UCSD-AML1 (cell line): ENCODE measurements around the gene DTHD1.

Source experiments
- DNase-seq: peaks from one replicate; lab custom pipeline; 2025; ENCODE audit not compliant: unreplicated experiment; lab: John Stamatoyannopoulos, UW

The DTHD1 gene

GRCh38 chr4:36312511-36312910 lies 31.1 kb downstream of the DTHD1 start:
- peak; percentile 6 for DNase-seq

GRCh38 chr4:36313301-36313700 lies 31.9 kb downstream of the DTHD1 start:
- no peak for DNase-seq

- DNase-seq: no peak
These were observed 32.3 kb downstream of the DTHD1 start for GRCh38 chr4:36313703-36314102.

GRCh38 chr4:36316607-36317006 lies 35.2 kb downstream of the DTHD1 start:
- DNase-seq: no peak

DNA sequence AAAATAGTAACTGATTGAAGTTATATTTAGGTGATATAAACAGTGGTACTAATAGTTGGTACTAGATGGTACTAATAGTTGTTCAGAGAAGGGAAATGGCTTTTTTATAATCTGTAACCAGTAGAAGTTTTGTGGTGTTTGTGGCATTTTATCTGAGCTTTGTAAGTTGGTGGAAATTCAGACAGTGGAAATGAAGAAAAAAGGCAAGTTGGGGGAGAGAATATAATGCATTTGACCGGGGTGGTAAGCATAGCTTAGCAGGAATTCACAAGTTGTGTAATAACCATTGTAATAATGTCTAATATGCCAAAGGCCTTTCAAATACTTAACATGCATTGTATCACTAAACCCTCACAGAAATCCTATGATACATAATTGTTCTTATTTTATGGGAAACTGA lies 36.3 kb downstream of the DTHD1 start:
- DNase-seq: no peak

DNA sequence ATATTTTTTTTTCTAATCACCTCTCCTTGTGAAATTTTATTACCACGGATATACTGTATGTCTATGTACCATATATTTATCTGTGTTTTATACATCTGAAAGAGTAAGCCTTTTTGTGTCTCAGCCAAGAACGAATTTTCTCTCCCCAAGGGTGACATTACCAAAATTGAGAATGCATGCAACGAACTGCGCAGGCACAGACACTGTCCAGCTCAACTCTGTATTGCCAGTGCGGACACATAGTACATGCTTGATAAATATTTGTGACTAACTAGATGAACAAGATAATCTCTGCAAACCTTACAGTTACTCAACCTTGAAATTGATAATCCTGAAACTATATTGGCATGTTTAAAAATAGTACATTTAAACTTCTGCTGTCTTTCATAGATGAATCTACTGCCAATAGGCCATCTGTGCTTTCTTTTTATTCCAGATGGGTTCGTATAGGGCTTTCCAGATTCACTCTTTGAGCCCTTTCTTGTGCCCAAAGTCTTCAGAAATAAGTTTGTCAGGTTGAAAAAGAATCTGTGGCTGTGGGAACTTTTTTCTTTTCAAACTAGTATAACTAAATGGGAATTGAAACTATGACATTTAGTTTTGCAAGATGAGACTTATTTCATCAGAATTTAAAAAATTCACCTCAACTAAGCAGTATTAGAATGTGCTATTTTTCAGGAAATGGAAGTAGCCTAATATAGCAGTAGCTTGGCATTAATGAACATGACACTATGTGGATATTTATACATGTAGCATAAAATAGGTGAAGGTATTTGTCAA lies 38.9 kb downstream of the DTHD1 start:
- DNase-seq: no peak

- DNase-seq: peak; percentile 5
These were observed 39.8 kb downstream of the DTHD1 start for GRCh38 chr4:36321176-36321575.

- DNase-seq: peak; percentile 27
These were observed 41.5 kb downstream of the DTHD1 start for GRCh38 chr4:36322921-36323354.

DNA sequence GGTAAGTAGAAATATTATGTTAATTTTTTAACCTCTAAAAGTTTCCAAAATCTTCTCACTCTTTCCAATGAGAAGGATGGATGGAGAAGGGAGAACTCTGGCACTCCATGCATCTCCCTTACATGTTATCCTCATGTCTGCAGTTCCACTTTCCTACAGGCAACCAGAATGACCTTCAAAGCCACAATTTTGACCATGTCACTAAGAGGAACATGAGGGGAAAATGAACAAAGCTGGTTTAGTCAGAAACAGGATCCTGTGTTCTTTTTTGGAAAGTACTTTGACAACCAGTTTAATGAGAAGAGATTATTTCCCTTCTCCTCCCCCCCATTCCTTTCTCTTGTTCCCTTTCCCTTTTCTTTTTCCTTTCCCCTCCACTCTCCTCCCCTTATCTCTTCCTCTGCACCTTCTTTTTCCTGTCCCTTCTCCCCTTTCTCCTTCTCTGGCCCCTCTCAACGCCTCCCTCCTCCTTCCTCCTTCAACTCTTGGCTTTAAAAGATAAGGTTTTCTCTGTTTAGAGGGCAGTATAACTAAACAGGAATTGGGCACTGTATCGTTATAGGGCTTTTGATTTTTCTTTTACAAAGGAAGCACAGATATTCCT lies 42.5 kb downstream of the DTHD1 start:
- DNase-seq: peak; percentile 7

DNA sequence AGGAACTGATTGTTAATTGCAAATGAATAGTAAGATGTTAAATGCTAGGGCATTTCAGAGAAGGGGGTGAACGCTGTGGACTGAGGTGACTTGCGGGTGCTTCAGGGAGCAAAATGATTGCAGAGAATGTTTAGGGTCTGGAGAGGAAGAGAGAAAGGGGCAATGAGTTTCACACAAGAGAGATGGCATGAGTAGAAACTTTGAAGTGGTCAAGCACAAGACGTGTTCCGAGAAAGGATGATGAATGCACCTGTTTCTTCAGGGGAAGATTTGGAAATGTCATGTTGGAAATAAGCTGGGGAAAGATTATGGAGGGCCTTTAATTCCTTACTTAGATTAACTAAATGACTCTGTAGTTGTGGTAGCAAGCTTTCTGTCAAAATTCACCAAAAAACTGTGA lies 43.4 kb downstream of the DTHD1 start:
- DNase-seq: no peak

- DNase-seq: no peak
These were observed 44.1 kb downstream of the DTHD1 start for GRCh38 chr4:36325499-36325898.

GRCh38 chr4:36325926-36326325 lies 44.5 kb downstream of the DTHD1 start:
- DNase-seq: no peak

DNA sequence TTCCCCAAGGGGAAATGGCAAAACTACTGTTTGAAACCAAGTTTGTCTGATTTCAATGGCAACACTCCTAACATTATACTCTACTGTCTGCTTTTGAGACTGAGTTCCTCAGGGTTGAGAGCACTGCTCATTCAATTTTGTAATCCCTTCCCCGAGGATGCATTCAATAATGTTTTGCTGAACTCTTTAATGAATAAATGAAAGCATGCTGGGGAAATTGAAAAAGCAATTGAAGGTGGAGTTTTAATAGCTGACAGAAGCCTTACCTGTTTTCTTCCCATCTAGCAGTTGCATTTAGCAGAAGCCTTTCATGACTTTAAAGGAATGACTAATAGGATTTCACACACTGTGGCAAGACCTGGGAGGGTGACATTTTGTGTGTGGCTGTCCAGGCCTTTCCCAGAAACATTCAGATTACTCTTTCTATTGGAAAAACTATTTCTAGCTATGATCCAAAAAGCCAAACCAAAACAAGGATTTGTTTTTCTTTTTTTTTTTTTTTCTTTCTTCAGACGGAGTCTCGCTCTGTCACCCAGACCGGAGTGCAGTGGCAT lies 45.1 kb downstream of the DTHD1 start:
- DNase-seq: no peak

- no peak for DNase-seq
These were observed 46.0 kb downstream of the DTHD1 start for GRCh38 chr4:36327400-36327799.

GRCh38 chr4:36328130-36328529 lies 46.7 kb downstream of the DTHD1 start:
- DNase-seq: peak; percentile 5

DNA sequence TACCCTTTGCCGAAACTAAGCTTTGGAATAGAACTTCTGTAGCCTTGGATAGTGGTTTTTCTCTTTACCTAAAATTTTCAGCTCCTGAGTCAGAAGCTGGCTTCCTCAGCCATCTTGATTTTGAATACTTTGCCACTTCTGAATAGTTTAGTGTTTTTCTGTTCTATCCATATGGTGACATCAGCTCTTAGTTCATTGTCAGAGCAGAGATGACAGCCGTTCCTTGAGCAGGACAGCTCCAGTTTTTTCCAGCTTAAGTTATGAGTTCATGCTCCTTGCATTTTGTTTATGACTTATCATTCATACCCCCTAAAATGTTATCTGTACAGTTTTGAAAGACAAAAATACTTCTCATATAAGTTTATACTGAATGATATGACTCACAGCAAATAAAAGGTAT lies 47.8 kb downstream of the DTHD1 start:
- DNase-seq: no peak

DNA sequence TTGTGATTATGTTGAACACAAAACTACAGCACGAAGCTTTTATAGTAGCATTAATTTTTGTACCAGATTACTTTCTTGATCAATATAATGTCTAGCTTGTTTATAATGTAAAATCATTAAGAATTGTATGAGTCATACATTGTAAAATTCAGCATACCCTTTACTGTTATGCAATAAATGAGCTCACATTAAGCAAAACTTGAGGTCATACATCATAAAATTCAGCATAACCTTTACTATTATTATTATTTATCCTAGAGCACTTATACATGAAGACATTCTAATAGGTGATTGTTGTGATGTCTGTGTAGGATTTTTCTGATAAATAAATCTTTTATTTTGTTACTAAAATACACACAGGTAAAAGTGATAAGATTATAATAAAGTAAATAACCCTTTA lies 49.4 kb downstream of the DTHD1 start:
- no peak for DNase-seq

- peak; percentile 6 for DNase-seq
These were observed 50.8 kb downstream of the DTHD1 start for GRCh38 chr4:36332023-36332781.

DNA sequence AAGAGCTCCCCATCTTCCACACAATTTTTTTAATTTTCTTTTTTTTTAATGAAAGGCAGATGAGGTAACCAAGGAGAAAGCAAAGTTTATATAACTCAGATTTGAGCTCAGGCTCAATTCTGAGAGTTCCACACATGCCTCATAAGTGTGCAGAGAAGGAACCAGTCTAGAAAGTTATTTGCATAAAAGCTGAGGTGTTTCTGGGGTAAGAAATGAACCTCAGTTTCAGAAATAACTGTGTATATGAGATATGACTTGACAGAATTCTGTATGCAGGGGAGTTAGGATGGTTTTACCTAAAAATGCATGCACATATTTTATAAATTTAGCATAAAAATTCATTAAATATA lies 51.3 kb downstream of the DTHD1 start:
- no peak for DNase-seq

- peak; percentile 6 for DNase-seq
These were observed 52.0 kb downstream of the DTHD1 start for GRCh38 chr4:36333303-36333877.

GRCh38 chr4:36337665-36338185 lies 56.3 kb downstream of the DTHD1 start:
- no peak for DNase-seq
